GM12801 (cell line): ENCODE measurements around the gene C1orf210.

Experiments
- CTCF ChIP-seq: IDR thresholded peaks from one replicate; pipeline ENCODE4 v1.5.1; 2011; ENCODE audit warnings: control low read depth; ENCODE audit not compliant: insufficient read length; ENCODE audit errors: extremely low read depth

Gene C1orf210

GRCh38 chr1:43285269-43285990 lies at the start of gene C1orf210:
Gene C1orf210, minus strand, starts transcription at chr1:43285581. Its CDS starts 2,311 bp downstream, at chr1:43283270.
- TF ChIP-seq CTCF: no peak

- no peak for TF ChIP-seq CTCF
Measured at GRCh38 chr1:43334453-43335205, 49.2 kb upstream of the C1orf210 start.

GRCh38 chr1:43331688-43332087 lies 46.3 kb upstream of the C1orf210 start:
- no peak for TF ChIP-seq CTCF

GRCh38 chr1:43329995-43330751 lies 44.8 kb upstream of the C1orf210 start:
- no peak for TF ChIP-seq CTCF

- TF ChIP-seq CTCF: no peak
Measured at GRCh38 chr1:43327549-43328292, 42.3 kb upstream of the C1orf210 start.

- TF ChIP-seq CTCF: no peak
Measured at GRCh38 chr1:43325381-43325780, 40.0 kb upstream of the C1orf210 start.
